Measurements from ENCODE around the gene TRIM24. TPM values are rescaled to one million over a fixed set of nuclear protein-coding genes. Genes with fewer than 3 reads are reported as not detected.
"Not testable (repeated sequence)": the region's sequence is repeated elsewhere in the genome, so short reads cannot be mapped to it uniquely, and the experiment has no call there.

TRIM24 gene
- 10 to 100 TPM in 1 of 6 donors, 1 to 10 TPM in 5; 4.8 to 10.3 (median 6.3) TPM for polyA plus RNA-seq (ENCODE audit: low read depth in 6 of 6)

DNA sequence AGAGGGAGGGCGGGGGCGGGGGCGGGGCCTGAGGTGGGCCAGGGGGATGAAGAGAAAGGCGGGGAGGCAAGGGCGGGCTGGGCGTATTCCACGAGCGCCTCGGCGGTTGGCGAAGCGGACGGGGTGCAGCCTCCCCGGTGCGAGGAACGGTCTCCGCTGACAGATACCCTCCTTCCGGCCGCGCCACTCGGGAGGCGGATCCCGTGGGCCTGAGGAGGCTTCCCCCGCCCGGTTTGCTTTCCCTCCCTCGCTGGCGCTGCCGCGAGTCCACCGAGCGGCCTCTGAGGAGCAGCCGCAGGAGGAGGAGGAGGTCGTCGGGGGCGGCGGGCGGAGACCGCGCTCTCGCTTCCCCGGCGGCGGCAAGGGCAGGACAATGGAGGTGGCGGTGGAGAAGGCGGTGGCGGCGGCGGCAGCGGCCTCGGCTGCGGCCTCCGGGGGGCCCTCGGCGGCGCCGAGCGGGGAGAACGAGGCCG, at the start of gene TRIM24:
Gene TRIM24, plus strand, starts transcription at position 84 of the 473 bp plus-strand sequence. Its CDS starts 290 bp downstream, at position 374.
- H3K36me3 Mint-ChIP-seq: peaks cover 0 to 4% of the 10 kb centered on the region in 2 donors
- H3K4me3 Mint-ChIP-seq: peak within 1 kb of the TSS; percentile 70 to 95 (median 94)
- peaks cover 2 to 11% (median 7%) of the 10 kb centered on the region in 7 donors for H3K9me3 Mint-ChIP-seq
- peak within 1 kb of the TSS; percentile 57 to 95 (median 76) for H3K27ac Mint-ChIP-seq
- peaks cover 0 to 7% (median 5%) of the 10 kb centered on the region in 3 donors for H3K27me3 Mint-ChIP-seq
- ATAC-seq (ENCODE audit: low read depth in 2 of 2): peak; percentile 76 to 77
- no peak for DNase-seq
- peaks cover 9 to 21% (median 20%) of the 10 kb centered on the region in 3 donors for H3K4me1 Mint-ChIP-seq

- H3K27me3 Mint-ChIP-seq; H3K27ac Mint-ChIP-seq; H3K4me3 Mint-ChIP-seq; H3K4me1 Mint-ChIP-seq; ATAC-seq (ENCODE audit: low read depth in 2 of 2); DNase-seq; H3K36me3 Mint-ChIP-seq; H3K9me3 Mint-ChIP-seq: not testable (repeated sequence)
Observed at GRCh38 chr7:138412077-138412476, 48.0 kb upstream of the TRIM24 start.

GRCh38 chr7:138412921-138413320, 47.1 kb upstream of the TRIM24 start:
- not testable (repeated sequence) for H3K27me3 Mint-ChIP-seq; H3K4me1 Mint-ChIP-seq; H3K9me3 Mint-ChIP-seq; H3K36me3 Mint-ChIP-seq; H3K4me3 Mint-ChIP-seq; H3K27ac Mint-ChIP-seq; ATAC-seq (ENCODE audit: low read depth in 2 of 2); DNase-seq

DNA sequence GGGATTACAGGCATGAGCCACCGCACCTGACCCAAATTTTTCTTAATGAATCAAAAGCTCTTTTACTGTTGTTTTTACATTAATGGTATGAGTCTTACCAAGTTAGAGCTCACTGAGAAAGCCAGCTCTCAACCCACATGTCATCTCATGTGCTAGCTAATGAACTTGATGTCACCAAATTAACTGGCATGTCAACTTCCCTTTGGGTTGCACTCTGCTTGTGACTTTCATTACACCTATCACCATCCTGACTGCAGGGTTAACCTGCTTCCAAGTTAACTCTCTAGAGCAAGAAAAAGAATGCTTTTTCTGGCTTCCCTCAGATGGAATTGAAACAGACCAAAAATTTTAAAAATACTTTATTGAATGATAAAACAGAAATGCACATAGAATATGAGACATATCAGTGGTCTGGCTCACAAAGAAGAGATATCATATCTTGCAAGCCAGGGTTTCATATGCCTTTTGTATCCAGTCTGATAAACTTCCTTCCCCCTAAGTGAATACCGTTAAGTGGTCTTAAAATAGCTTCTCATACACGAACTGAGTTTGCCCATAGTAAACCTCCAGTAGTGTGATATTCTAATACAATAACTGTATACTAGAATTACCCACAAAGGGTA, 42.9 kb upstream of the TRIM24 start:
- Mint-ChIP-seq H3K27ac (no peak overlapping the region), H3K36me3 (no peaks in the 10 kb centered on the region), H3K4me1 (no peaks in the 10 kb centered on the region), H3K27me3 (no peaks in the 10 kb centered on the region), H3K4me3 (no peak overlapping the region), H3K9me3 (peaks cover 0 to 11% (median 3%) of the 10 kb centered on the region in 7 donors)
- ATAC-seq (ENCODE audit: low read depth in 2 of 2): no peak
- no peak for DNase-seq

- H3K4me1 Mint-ChIP-seq: no peaks in the 10 kb centered on the region
- DNase-seq (no peak), ATAC-seq (ENCODE audit: low read depth in 2 of 2) (no peak)
- H3K9me3 Mint-ChIP-seq: peaks cover 0 to 11% (median 3%) of the 10 kb centered on the region in 7 donors
- H3K36me3 Mint-ChIP-seq: no peaks in the 10 kb centered on the region
- no peaks in the 10 kb centered on the region for H3K27me3 Mint-ChIP-seq
- H3K27ac Mint-ChIP-seq: no peak overlapping the region
- no peak overlapping the region for H3K4me3 Mint-ChIP-seq
Observed at GRCh38 chr7:138417764-138418163, 42.3 kb upstream of the TRIM24 start.

- not testable (repeated sequence) for ATAC-seq (ENCODE audit: low read depth in 2 of 2); H3K27ac Mint-ChIP-seq; H3K27me3 Mint-ChIP-seq; H3K4me1 Mint-ChIP-seq; DNase-seq; H3K36me3 Mint-ChIP-seq; H3K4me3 Mint-ChIP-seq
- H3K9me3 Mint-ChIP-seq: peaks cover 0 to 11% (median 3%) of the 10 kb centered on the region in 7 donors
Observed at GRCh38 chr7:138418403-138418802, 41.7 kb upstream of the TRIM24 start.

DNA sequence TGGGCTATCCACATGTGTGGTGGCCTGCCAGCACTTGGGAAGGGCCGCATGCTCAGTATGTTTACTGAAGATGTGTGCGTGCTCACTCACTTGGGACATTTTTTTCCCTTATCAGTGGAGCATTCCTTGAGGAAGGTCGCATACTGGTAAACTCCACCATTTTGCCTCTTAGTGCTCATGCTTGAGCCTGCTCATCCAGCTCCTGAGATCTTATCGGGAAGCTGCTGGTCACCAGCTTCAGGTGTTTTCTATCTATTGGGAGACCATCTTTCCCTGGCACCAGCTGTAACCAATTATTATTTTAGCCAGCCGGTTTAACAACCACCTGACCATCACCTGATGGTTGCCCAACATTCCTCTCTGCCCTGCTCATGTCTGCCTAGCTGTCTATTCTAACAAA, 35.0 kb upstream of the TRIM24 start:
- no peaks in the 10 kb centered on the region for H3K27me3 Mint-ChIP-seq
- no peak overlapping the region for H3K27ac Mint-ChIP-seq
- peaks cover 6 to 8% of the 10 kb centered on the region in 2 donors for H3K36me3 Mint-ChIP-seq
- no peak for ATAC-seq (ENCODE audit: low read depth in 2 of 2)
- DNase-seq: no peak
- H3K9me3 Mint-ChIP-seq: peaks cover 6 to 34% (median 22%) of the 10 kb centered on the region in 7 donors
- H3K4me3 Mint-ChIP-seq: no peak overlapping the region
- no peaks in the 10 kb centered on the region for H3K4me1 Mint-ChIP-seq

- Mint-ChIP-seq H3K4me3 (no peak overlapping the region), H3K27me3 (peaks cover 0 to 5% (median 4%) of the 10 kb centered on the region in 3 donors), H3K9me3 (peaks cover 15 to 54% (median 43%) of the 10 kb centered on the region in 7 donors), H3K27ac (no peak overlapping the region), H3K36me3 (peaks cover 6 to 23% of the 10 kb centered on the region in 2 donors), H3K4me1 (no peaks in the 10 kb centered on the region)
- no peak for DNase-seq
- ATAC-seq (ENCODE audit: low read depth in 2 of 2): no peak
Observed at GRCh38 chr7:138429577-138430250, 30.3 kb upstream of the TRIM24 start.

- Mint-ChIP-seq H3K4me1 (no peaks in the 10 kb centered on the region), H3K9me3 (peaks cover 19 to 58% (median 46%) of the 10 kb centered on the region in 7 donors), H3K27me3 (peaks cover 5 to 10% (median 8%) of the 10 kb centered on the region in 3 donors), H3K36me3 (peaks cover 6 to 30% of the 10 kb centered on the region in 2 donors), H3K27ac (no peak overlapping the region), H3K4me3 (no peak overlapping the region)
- ATAC-seq (ENCODE audit: low read depth in 2 of 2): no peak
- DNase-seq: no peak
Observed at GRCh38 chr7:138431517-138431916, 28.5 kb upstream of the TRIM24 start.

DNA sequence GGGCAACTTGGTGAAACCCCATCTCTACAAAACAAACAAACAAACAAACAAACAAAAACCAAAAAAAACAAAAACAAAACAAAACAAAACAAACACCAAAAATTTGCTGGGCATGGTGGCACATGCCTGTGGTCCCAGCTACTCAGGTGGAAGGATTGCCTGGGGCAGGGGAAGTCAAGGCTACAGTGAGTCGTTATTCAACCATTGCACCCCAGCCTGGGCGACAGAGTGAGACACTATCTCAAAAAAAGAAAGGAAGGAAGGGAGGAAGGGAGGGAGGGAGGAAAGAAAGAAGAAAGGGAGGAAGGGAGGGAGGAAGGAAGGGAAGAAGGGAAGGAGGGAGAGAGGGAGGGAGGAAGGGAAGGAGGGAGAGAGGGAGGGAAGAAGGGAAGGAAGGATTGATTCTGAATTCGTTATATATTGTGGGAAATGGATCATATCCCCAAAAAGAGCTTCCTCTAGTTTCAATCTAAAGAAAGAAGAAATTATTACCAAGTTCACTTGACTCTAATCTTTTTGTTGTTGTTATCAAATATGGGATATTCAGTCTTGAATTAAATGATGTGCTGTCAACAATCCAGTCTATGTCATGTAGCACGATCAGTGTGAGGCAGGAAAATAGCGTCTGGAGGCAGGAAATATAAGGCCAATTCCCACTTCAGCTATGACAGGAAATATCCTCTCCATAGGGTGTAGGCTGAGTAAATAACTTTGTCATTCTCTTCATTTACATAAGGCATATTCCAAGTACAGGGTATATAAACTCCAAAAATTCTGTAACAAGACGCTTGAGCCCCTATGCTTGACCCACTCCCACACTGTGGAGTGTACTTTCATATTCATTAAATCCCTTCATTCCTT, 26.2 kb upstream of the TRIM24 start:
- H3K27me3 Mint-ChIP-seq: peaks cover 5 to 10% (median 8%) of the 10 kb centered on the region in 3 donors
- peak overlapping the region in 1 of 6 donors; percentile 80 for H3K27ac Mint-ChIP-seq
- peaks cover 6 to 30% of the 10 kb centered on the region in 2 donors for H3K36me3 Mint-ChIP-seq
- H3K9me3 Mint-ChIP-seq: peaks cover 19 to 43% (median 38%) of the 10 kb centered on the region in 7 donors
- no peak overlapping the region for H3K4me3 Mint-ChIP-seq
- no peaks in the 10 kb centered on the region for H3K4me1 Mint-ChIP-seq
- ATAC-seq (ENCODE audit: low read depth in 2 of 2) (no peak), DNase-seq (no peak)

GRCh38 chr7:138434597-138435019, 25.5 kb upstream of the TRIM24 start:
- H3K36me3 Mint-ChIP-seq: peaks cover 2 to 26% of the 10 kb centered on the region in 2 donors
- DNase-seq: no peak
- H3K4me1 Mint-ChIP-seq: no peaks in the 10 kb centered on the region
- H3K9me3 Mint-ChIP-seq: peaks cover 16 to 39% (median 32%) of the 10 kb centered on the region in 7 donors
- H3K27ac Mint-ChIP-seq: no peak overlapping the region
- no peak overlapping the region for H3K4me3 Mint-ChIP-seq
- ATAC-seq (ENCODE audit: low read depth in 2 of 2): no peak
- H3K27me3 Mint-ChIP-seq: peaks cover 8 to 10% (median 10%) of the 10 kb centered on the region in 3 donors

DNA sequence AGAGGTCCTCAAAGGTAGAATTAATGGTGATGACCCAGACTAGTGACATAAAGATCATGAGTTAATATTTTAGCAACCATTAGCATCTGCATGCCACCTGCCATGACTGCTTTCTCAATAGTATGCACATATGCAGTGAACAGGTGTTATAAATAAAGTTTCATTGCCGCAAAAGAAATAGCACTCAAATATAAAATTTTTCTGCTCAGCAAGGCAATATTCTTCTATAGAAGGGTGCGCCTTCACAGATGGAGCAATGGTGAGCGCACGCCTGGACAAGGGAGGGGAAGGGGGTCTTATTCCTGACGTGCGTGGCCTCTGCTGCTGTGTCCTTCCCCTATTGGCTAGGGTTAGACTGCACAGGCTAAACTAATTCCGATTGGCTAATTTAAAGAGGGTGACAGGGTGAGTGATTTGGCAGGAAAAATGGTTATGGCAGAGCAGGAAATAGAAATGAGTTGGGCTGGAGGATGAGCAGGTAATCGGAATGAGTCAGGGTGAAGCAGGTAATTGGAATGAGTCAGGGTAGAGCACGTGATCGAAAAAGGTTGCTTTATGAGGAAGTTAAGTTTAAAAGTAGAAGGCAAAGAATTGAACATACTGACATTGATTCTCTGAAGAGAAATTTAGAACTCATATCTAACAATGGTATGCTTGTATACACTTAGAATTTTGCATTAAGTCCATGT, 24.7 kb upstream of the TRIM24 start:
- Mint-ChIP-seq H3K27me3 (peaks cover 8 to 10% (median 10%) of the 10 kb centered on the region in 3 donors), H3K4me3 (peak overlapping the region in 1 of 8 donors; percentile 0), H3K9me3 (peaks cover 11 to 31% (median 25%) of the 10 kb centered on the region in 7 donors), H3K36me3 (peaks cover 0 to 18% of the 10 kb centered on the region in 2 donors), H3K27ac (peak overlapping the region in 1 of 6 donors; percentile 4), H3K4me1 (no peaks in the 10 kb centered on the region)
- ATAC-seq (ENCODE audit: low read depth in 2 of 2) (no peak), DNase-seq (no peak)
